ENCODE measurements around the gene OR2AG2. TPM values are rescaled to one million over a fixed set of nuclear protein-coding genes. Genes with fewer than 3 reads are reported as not detected.

Gene OR2AG2
- total and polyA plus RNA-seq, 12 donors = 0.14 to 0.64 (median 0.27) TPM; not detected in 7

GRCh38 chr11:6746086-6746618 lies 25.6 kb downstream of the OR2AG2 start:
- no peaks in the 10 kb centered on the region for H3K36me3 ChIP-seq (replicated peaks in 1 of 2)
- no peak for TF ChIP-seq CTCF (IDR thresholded peaks at IDR 0.05)
- WGBS, 4 donors = 39 to 55% (median 41%) methylated on average over 5 of the region's 5 CpGs
- H3K4me3 ChIP-seq = peak overlapping the region in 1 of 4 donors; percentile 3
- no peaks in the 10 kb centered on the region for H3K9me3 ChIP-seq (replicated peaks in 1 of 3)
- no peaks in the 10 kb centered on the region for H3K4me1 ChIP-seq (replicated peaks in 1 of 2)
- peak overlapping the region in 4 of 5 donors; percentile 21 to 59 (median 55) for H3K27ac ChIP-seq
- DNase-seq = no peak
- no peaks in the 10 kb centered on the region for H3K27me3 ChIP-seq
- intact Hi-C loops (cut with DNase I) = no loop called here

DNA sequence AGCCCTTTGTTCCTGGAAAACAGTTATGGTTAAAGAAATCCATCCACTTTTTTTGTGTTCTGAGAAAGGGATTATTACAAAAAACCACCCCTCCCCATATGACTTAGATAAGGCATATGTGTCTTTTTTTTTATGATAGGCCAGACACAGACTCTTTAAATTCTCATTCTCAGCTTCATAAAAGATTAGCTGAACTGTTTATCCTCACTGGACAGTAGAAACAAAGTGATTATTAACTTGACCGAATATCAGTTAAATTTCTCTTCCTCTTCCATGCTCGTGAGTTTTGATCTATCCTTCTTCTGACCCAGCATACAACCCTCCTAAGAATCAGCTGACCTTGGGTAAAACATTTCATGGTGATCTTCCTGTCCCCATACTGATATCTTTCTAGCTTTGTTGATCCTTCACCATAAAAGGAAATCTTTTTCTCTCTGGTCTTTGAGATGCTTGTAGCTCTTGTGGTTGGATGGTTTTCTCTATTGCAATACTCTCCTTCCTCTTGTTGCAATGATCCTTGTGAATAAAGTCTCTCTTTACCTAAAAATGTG lies 26.2 kb downstream of the OR2AG2 start:
- Histone ChIP-seq H3K4me1 (replicated peaks in 1 of 2) (no peaks in the 10 kb centered on the region), H3K27me3 (no peaks in the 10 kb centered on the region), H3K4me3 (peak overlapping the region in 1 of 4 donors; percentile 3), H3K27ac (peak overlapping the region in 4 of 5 donors; percentile 21 to 59 (median 55)), H3K9me3 (replicated peaks in 1 of 3) (no peaks in the 10 kb centered on the region), H3K36me3 (replicated peaks in 1 of 2) (no peaks in the 10 kb centered on the region)
- no peak for DNase-seq
- TF ChIP-seq POLR2A (IDR thresholded peaks at IDR 0.05) = no peak
- intact Hi-C loops (cut with DNase I) = no loop called here
- 25 to 48% (median 33%) methylated on average over 2 of the region's 2 CpGs for WGBS, 4 donors

GRCh38 chr11:6745018-6745417 lies 26.8 kb downstream of the OR2AG2 start:
- H3K4me3 ChIP-seq = peak overlapping the region in 1 of 4 donors; percentile 3
- 53 to 74% (median 63%) methylated on average over 3 to 4 of the region's 4 CpGs for WGBS, 4 donors
- no peaks in the 10 kb centered on the region for H3K4me1 ChIP-seq (replicated peaks in 1 of 2)
- H3K36me3 ChIP-seq (replicated peaks in 1 of 2) = no peaks in the 10 kb centered on the region
- intact Hi-C loops (cut with DNase I) = no loop called here
- TF ChIP-seq POLR2A (IDR thresholded peaks at IDR 0.05) (no peak), CTCF (IDR thresholded peaks at IDR 0.05) (no peak)
- H3K27me3 ChIP-seq = no peaks in the 10 kb centered on the region
- no peaks in the 10 kb centered on the region for H3K9me3 ChIP-seq (replicated peaks in 1 of 3)
- no peak for DNase-seq
- peak overlapping the region in 1 of 5 donors; percentile 59 for H3K27ac ChIP-seq

GRCh38 chr11:6742260-6742659 lies 29.5 kb downstream of the OR2AG2 start:
- no peak overlapping the region for H3K4me3 ChIP-seq
- TF ChIP-seq POLR2A (IDR thresholded peaks at IDR 0.05) = no peak
- no peak for TF ChIP-seq CTCF (IDR thresholded peaks at IDR 0.05)

GRCh38 chr11:6738590-6738989 lies 33.2 kb downstream of the OR2AG2 start:
- no peaks in the 10 kb centered on the region for H3K9me3 ChIP-seq (replicated peaks in 1 of 3)
- H3K27ac ChIP-seq = no peak overlapping the region
- WGBS, 4 donors = 43 to 83% (median 82%) methylated on average over 1 of the region's 1 CpG
- no peaks in the 10 kb centered on the region for H3K27me3 ChIP-seq
- H3K4me3 ChIP-seq = no peak overlapping the region
- TF ChIP-seq POLR2A (IDR thresholded peaks at IDR 0.05) (no peak), CTCF (IDR thresholded peaks at IDR 0.05) (no peak)
- intact Hi-C loops (cut with DNase I) = no loop called here
- no peak for DNase-seq
- no peaks in the 10 kb centered on the region for H3K4me1 ChIP-seq (replicated peaks in 1 of 2)
- no peaks in the 10 kb centered on the region for H3K36me3 ChIP-seq (replicated peaks in 1 of 2)

More at GRCh38 chr11:6742260-6742659, 29.5 kb downstream of the OR2AG2 start:
- WGBS, 4 donors = 66 to 86% (median 70%) methylated on average over 3 to 7 of the region's 7 CpGs
- Histone ChIP-seq H3K4me1 (replicated peaks in 1 of 2) (no peaks in the 10 kb centered on the region), H3K27me3 (no peaks in the 10 kb centered on the region), H3K9me3 (replicated peaks in 1 of 3) (no peaks in the 10 kb centered on the region), H3K27ac (no peak overlapping the region), H3K36me3 (replicated peaks in 1 of 2) (no peaks in the 10 kb centered on the region)
- intact Hi-C loops (cut with DNase I) = no loop called here
- no peak for DNase-seq
